ENCODE measurements around the gene TPK1. TPM values are rescaled to one million over a fixed set of nuclear protein-coding genes. Genes with fewer than 3 reads are reported as not detected.

Gene TPK1
- total and polyA plus RNA-seq, 2 of the 8 experiments (the other 6 are each of a cell fraction or from before 2014, with no cell fraction given): 1.9 to 2.7 TPM

DNA sequence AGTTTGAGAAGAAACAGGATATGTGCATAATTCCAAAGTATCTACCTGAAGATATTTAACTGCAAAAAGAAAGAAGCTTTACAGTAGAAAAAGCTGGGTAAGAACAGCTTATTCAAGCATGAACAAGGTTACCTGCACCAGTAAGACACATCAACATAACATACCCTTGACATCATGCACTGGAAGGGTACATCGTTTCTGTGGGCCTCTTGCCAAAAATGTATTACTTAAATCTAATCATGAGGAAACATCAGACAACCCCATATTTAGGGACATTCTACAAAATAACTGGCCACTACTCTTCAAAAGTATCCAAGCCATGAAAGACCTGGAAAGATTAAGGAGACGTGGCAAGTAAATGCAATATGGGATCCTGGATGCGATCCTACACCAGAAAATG, 18.9 kb downstream of the TPK1 start (continued):
- TF ChIP-seq, protein P1, sequence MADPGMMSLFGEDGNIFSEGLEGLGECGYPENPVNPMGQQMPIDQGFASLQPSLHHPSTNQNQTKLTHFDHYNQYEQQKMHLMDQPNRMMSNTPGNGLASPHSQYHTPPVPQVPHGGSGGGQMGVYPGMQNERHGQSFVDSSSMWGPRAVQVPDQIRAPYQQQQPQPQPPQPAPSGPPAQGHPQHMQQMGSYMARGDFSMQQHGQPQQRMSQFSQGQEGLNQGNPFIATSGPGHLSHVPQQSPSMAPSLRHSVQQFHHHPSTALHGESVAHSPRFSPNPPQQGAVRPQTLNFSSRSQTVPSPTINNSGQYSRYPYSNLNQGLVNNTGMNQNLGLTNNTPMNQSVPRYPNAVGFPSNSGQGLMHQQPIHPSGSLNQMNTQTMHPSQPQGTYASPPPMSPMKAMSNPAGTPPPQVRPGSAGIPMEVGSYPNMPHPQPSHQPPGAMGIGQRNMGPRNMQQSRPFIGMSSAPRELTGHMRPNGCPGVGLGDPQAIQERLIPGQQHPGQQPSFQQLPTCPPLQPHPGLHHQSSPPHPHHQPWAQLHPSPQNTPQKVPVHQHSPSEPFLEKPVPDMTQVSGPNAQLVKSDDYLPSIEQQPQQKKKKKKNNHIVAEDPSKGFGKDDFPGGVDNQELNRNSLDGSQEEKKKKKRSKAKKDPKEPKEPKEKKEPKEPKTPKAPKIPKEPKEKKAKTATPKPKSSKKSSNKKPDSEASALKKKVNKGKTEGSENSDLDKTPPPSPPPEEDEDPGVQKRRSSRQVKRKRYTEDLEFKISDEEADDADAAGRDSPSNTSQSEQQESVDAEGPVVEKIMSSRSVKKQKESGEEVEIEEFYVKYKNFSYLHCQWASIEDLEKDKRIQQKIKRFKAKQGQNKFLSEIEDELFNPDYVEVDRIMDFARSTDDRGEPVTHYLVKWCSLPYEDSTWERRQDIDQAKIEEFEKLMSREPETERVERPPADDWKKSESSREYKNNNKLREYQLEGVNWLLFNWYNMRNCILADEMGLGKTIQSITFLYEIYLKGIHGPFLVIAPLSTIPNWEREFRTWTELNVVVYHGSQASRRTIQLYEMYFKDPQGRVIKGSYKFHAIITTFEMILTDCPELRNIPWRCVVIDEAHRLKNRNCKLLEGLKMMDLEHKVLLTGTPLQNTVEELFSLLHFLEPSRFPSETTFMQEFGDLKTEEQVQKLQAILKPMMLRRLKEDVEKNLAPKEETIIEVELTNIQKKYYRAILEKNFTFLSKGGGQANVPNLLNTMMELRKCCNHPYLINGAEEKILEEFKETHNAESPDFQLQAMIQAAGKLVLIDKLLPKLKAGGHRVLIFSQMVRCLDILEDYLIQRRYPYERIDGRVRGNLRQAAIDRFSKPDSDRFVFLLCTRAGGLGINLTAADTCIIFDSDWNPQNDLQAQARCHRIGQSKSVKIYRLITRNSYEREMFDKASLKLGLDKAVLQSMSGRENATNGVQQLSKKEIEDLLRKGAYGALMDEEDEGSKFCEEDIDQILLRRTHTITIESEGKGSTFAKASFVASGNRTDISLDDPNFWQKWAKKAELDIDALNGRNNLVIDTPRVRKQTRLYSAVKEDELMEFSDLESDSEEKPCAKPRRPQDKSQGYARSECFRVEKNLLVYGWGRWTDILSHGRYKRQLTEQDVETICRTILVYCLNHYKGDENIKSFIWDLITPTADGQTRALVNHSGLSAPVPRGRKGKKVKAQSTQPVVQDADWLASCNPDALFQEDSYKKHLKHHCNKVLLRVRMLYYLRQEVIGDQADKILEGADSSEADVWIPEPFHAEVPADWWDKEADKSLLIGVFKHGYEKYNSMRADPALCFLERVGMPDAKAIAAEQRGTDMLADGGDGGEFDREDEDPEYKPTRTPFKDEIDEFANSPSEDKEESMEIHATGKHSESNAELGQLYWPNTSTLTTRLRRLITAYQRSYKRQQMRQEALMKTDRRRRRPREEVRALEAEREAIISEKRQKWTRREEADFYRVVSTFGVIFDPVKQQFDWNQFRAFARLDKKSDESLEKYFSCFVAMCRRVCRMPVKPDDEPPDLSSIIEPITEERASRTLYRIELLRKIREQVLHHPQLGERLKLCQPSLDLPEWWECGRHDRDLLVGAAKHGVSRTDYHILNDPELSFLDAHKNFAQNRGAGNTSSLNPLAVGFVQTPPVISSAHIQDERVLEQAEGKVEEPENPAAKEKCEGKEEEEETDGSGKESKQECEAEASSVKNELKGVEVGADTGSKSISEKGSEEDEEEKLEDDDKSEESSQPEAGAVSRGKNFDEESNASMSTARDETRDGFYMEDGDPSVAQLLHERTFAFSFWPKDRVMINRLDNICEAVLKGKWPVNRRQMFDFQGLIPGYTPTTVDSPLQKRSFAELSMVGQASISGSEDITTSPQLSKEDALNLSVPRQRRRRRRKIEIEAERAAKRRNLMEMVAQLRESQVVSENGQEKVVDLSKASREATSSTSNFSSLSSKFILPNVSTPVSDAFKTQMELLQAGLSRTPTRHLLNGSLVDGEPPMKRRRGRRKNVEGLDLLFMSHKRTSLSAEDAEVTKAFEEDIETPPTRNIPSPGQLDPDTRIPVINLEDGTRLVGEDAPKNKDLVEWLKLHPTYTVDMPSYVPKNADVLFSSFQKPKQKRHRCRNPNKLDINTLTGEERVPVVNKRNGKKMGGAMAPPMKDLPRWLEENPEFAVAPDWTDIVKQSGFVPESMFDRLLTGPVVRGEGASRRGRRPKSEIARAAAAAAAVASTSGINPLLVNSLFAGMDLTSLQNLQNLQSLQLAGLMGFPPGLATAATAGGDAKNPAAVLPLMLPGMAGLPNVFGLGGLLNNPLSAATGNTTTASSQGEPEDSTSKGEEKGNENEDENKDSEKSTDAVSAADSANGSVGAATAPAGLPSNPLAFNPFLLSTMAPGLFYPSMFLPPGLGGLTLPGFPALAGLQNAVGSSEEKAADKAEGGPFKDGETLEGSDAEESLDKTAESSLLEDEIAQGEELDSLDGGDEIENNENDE (IDR thresholded peaks at IDR 0.05; ENCODE audit: insufficient replicate concordance, low read length): no peak
- TF ChIP-seq SP1 (IDR thresholded peaks at IDR 0.05; ENCODE audit: low read depth, low read length) (no peak), PHF8 (conservative IDR thresholded peaks at IDR 0.05; ENCODE audit: low read depth, low read length) (no peak), RFX5 (IDR thresholded peaks at IDR 0.05; ENCODE audit: borderline replicate concordance, low read depth, low read length) (no peak), NANOG (IDR thresholded peaks at IDR 0.05; ENCODE audit: insufficient read depth, low read depth, low read length, poor library complexity, severe bottlenecking) (no peak), YY1 (IDR thresholded peaks at IDR 0.05; ENCODE audit: low read depth, low read length) (no peak)

All from H1 (cell line).